Body of pancreas (tissue), 4 donors: ENCODE results near the gene TBC1D10A. TPM values are rescaled to one million over a fixed set of nuclear protein-coding genes. Genes with fewer than 3 reads are reported as not detected.

Experiments
- ATAC-seq: fragments of 150-250 bp; one replicate; pipeline ENCODE4 v1.9.1; 2016
- DNase-seq, 4 donors: peaks; one replicate each; pipeline ENCODE4 v3.0.0-alpha.2; 2019
- H3K27ac ChIP-seq, 4 donors: fragments of 200-600 bp; sonication (generic); 1 replicate in 3 of 4; 2 replicates in 1 of 4; pipeline versions ENCODE4 v1.5.1 to v1.6.1; 2016 to 2019; ENCODE audit warnings: mild to moderate bottlenecking in 1 of 4, mixed read lengths in 1 of 4, moderate library complexity in 1 of 4
- H3K27me3 ChIP-seq, 2 donors: fragments of 200-600 bp; sonication (generic); one replicate each; pipeline ENCODE4 v1.6.0; 2016; ENCODE audit warnings: mild to moderate bottlenecking in 1 of 2
- H3K36me3 ChIP-seq, 2 donors: fragments of 200-600 bp; sonication (generic); replicated peaks in 1 of 2; 2 replicates each; pipeline ENCODE4 v1.5.1; 2016; ENCODE audit warnings: low read depth in 2 of 2; ENCODE audit not compliant: insufficient read depth in 1 of 2
- H3K4me1 ChIP-seq: fragments of 200-600 bp; sonication (generic); one replicate; pipeline ENCODE4 v1.6.0; 2016
- H3K4me3 ChIP-seq, 2 donors: fragments of 200-600 bp; sonication (generic); 1 replicate in 1 of 2; 2 replicates in 1 of 2; pipeline ENCODE4 v1.5.1; 2016 to 2019
- H3K9me3 ChIP-seq, 3 donors: fragments of 200-600 bp; sonication (generic); 1 replicate in 2 of 3; 2 replicates in 1 of 3; pipeline ENCODE4 v1.5.1; 2016
- POLR2A ChIP-seq, 3 donors: fragments of 450-650 bp; IDR thresholded peaks; one replicate each; pipeline ENCODE4 v1.6.1; 2016; ENCODE audit warnings: antibody characterized with exemption in 3 of 3, mild to moderate bottlenecking in 2 of 3
- WGBS, 2 donors: methylation state at CpG; one replicate each; pipeline ENCODE4 v1.1.5; 2017; 5-methylcytosine and 5-hydroxymethylcytosine counted together
- intact Hi-C: fragments of 100-400 bp; cut with DNase I; formaldehyde crosslinking; loops from one replicate; pipeline ENCODE4 v1.15.1; 2023
- total RNA-seq, 2 donors: library from RNA; depleted of rRNA; stranded (reverse); fragments of >200 nt; gene quantifications; one replicate each; pipeline ENCODE4 v1.1.0, GENCODE V29; 2016
- TF ChIP-seq, protein P1 (sequence below), 7 experiments: fragments of 450-650 bp in 4 of 7; fragments of 200-600 bp in 3 of 7; sonication (generic) in 3 of 7; IDR thresholded peaks; one replicate each; pipeline ENCODE4 v1.5.1; 2016 to 2019; ENCODE audit warnings: antibody characterized with exemption in 7 of 7

TBC1D10A gene
- total RNA-seq, 2 donors from 2014 or later = 4.3 to 15.0 TPM

- Histone ChIP-seq H3K9me3 (no peaks in the 10 kb centered on the region), H3K4me1 (peaks cover 13% of the 10 kb centered on the region), H3K4me3 (no peak overlapping the region), H3K27me3 (no peaks in the 10 kb centered on the region), H3K36me3 (no peaks in the 10 kb centered on the region), H3K27ac (no peak overlapping the region)
- no peak for DNase-seq
- no peak for ATAC-seq
- intact Hi-C loops = no loop called here
- TF ChIP-seq POLR2A (IDR thresholded peaks at IDR 0.05) = no peak
- TF ChIP-seq, protein P1, sequence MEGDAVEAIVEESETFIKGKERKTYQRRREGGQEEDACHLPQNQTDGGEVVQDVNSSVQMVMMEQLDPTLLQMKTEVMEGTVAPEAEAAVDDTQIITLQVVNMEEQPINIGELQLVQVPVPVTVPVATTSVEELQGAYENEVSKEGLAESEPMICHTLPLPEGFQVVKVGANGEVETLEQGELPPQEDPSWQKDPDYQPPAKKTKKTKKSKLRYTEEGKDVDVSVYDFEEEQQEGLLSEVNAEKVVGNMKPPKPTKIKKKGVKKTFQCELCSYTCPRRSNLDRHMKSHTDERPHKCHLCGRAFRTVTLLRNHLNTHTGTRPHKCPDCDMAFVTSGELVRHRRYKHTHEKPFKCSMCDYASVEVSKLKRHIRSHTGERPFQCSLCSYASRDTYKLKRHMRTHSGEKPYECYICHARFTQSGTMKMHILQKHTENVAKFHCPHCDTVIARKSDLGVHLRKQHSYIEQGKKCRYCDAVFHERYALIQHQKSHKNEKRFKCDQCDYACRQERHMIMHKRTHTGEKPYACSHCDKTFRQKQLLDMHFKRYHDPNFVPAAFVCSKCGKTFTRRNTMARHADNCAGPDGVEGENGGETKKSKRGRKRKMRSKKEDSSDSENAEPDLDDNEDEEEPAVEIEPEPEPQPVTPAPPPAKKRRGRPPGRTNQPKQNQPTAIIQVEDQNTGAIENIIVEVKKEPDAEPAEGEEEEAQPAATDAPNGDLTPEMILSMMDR (IDR thresholded peaks at IDR 0.05) = no peak
- WGBS, 2 donors = 80 to 87% methylated on average over 4 of the region's 4 CpGs
These were observed 42.1 kb downstream of the TBC1D10A start for GRCh38 chr22:30284666-30285065.

DNA sequence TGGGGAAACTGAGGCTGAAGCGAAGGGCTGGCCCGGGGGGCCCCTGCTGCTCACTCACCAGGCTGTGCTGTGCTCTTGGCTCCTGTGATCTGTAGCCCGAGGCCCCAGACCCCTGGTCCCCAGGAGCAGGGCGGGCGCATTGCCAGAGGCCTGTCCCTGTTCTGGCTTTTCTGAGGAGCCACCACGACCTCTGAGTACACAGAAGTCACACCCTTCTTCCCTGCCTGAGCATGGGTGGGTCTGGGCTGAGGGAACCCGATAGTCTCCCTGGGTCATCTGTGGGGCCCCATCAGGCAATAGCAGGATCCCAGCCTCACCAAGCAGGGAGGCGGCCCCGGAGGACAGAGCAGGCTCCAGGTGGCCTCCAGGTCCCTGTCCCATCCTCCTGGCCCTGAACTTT, 42.6 kb downstream of the TBC1D10A start:
- ATAC-seq = no peak
- H3K36me3 ChIP-seq = no peaks in the 10 kb centered on the region
- 74 to 84% methylated on average over 4 to 9 of the region's 9 CpGs for WGBS, 2 donors
- peaks cover 13% of the 10 kb centered on the region for H3K4me1 ChIP-seq
- no peak for TF ChIP-seq POLR2A (IDR thresholded peaks at IDR 0.05)
- TF ChIP-seq, protein P1 (IDR thresholded peaks at IDR 0.05) = no peak
- H3K9me3 ChIP-seq = no peaks in the 10 kb centered on the region
- no peaks in the 10 kb centered on the region for H3K27me3 ChIP-seq
- H3K4me3 ChIP-seq = no peak overlapping the region
- no peak overlapping the region for H3K27ac ChIP-seq
- intact Hi-C loops = no loop called here
- no peak for DNase-seq

GRCh38 chr22:30283342-30283741, 43.4 kb downstream of the TBC1D10A start:
- Histone ChIP-seq H3K4me3 (no peak overlapping the region), H3K4me1 (peaks cover 7% of the 10 kb centered on the region), H3K27me3 (no peaks in the 10 kb centered on the region), H3K27ac (no peak overlapping the region), H3K36me3 (no peaks in the 10 kb centered on the region), H3K9me3 (no peaks in the 10 kb centered on the region)
- 67 to 71% methylated on average over 2 to 4 of the region's 4 CpGs for WGBS, 2 donors
- no peak for TF ChIP-seq POLR2A (IDR thresholded peaks at IDR 0.05)
- TF ChIP-seq, protein P1 (IDR thresholded peaks at IDR 0.05) = no peak
- intact Hi-C loops = no loop called here
- no peak for DNase-seq
- no peak for ATAC-seq

GRCh38 chr22:30282616-30283046, 44.1 kb downstream of the TBC1D10A start:
- DNase-seq (no peak), ATAC-seq (no peak)
- no peaks in the 10 kb centered on the region for H3K27me3 ChIP-seq
- intact Hi-C loops = no loop called here
- TF ChIP-seq POLR2A (IDR thresholded peaks at IDR 0.05) = no peak
- TF ChIP-seq, protein P1 (IDR thresholded peaks at IDR 0.05) = no peak
- no peaks in the 10 kb centered on the region for H3K36me3 ChIP-seq
- 66 to 73% methylated on average over 4 to 7 of the region's 7 CpGs for WGBS, 2 donors
- H3K4me3 ChIP-seq = no peak overlapping the region
- H3K27ac ChIP-seq = no peak overlapping the region
- no peaks in the 10 kb centered on the region for H3K4me1 ChIP-seq
- H3K9me3 ChIP-seq = no peaks in the 10 kb centered on the region

DNA sequence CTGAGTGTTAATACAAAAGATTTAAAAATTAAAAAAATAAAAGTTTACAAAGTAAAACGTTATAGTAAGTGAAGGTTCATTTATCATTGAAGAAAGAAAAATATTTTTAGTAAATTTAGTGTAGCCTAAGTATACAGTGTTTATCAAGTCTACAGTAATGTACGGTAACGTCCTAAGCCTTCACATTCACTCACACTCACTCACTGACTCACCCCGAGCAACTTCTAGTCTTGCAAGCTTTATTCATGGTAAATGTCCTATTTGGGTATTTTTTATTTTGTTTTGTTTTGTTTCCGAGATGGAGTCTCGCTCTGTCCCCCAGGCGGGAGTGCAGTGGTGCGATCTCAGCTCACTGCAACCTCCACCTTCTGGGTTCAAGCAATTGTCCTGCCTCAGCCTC, 46.2 kb downstream of the TBC1D10A start:
- H3K4me3 ChIP-seq = no peak overlapping the region
- DNase-seq (no peak), ATAC-seq (no peak)
- no peak for TF ChIP-seq POLR2A (IDR thresholded peaks at IDR 0.05)
- TF ChIP-seq, protein P1 (IDR thresholded peaks at IDR 0.05) = no peak
- intact Hi-C loops = no loop called here
- no peaks in the 10 kb centered on the region for H3K9me3 ChIP-seq
- H3K36me3 ChIP-seq = no peaks in the 10 kb centered on the region
- no peaks in the 10 kb centered on the region for H3K27me3 ChIP-seq
- no peaks in the 10 kb centered on the region for H3K4me1 ChIP-seq
- H3K27ac ChIP-seq = no peak overlapping the region
- WGBS, 2 donors = 71 to 74% methylated on average over 8 of the region's 8 CpGs
